Measurements from ENCODE around the gene SLC1A1. TPM values are rescaled to one million over a fixed set of nuclear protein-coding genes. Genes with fewer than 3 reads are reported as not detected.

SLC1A1 gene
- total and polyA plus RNA-seq, 2 experiments from 2014 or later, result 34.6 to 47.6 TPM

GRCh38 chr9:4549751-4550295, 59.6 kb downstream of the SLC1A1 start:
- Histone ChIP-seq H3K9me2 (ENCODE audit: insufficient read depth) (no peaks in the 10 kb centered on the region), H3K79me2 (ENCODE audit: insufficient read depth) (no peaks in the 10 kb centered on the region), H3K4me2 (ENCODE audit: unreplicated experiment) (no peak overlapping the region), H3K4me1 (ENCODE audit: insufficient read depth) (peaks cover 31% of the 10 kb centered on the region), H2AFZ (no peak overlapping the region), H3K27me3 (replicated peaks; ENCODE audit: insufficient read depth) (no peaks in the 10 kb centered on the region), H3K36me3 (ENCODE audit: low read depth) (no peaks in the 10 kb centered on the region), H4K20me1 (ENCODE audit: insufficient read depth) (no peaks in the 10 kb centered on the region), H3K4me3 (no peak overlapping the region), H3K27ac (peak overlapping the region; percentile 30), H3K9me3 (ENCODE audit: low read depth) (no peaks in the 10 kb centered on the region), H3F3A (ENCODE audit: insufficient read depth) (peaks cover 9% of the 10 kb centered on the region; the same call in 1 of the 2 replicates), H3K9ac (no peak overlapping the region)
- TF ChIP-seq EZH2 (IDR thresholded peaks at IDR 0.05; ENCODE audit: insufficient read depth, poor library complexity, severe bottlenecking) (no peak), EZH2phosphoT487 (IDR thresholded peaks at IDR 0.05; ENCODE audit: insufficient read depth, low read depth) (no peak)
- in situ Hi-C loops (cut with MboI), result no loop called here
- WGBS, 2 experiments (ENCODE audit: low coverage in 1 of 2, low lambda C conversion rate in 2 of 2, missing lambda C conversion rate in 2 of 2), result 68 to 73% methylated on average over 4 of the region's 4 CpGs
- DNase-seq, result peak; percentile 53

- Histone ChIP-seq H3K79me2 (ENCODE audit: insufficient read depth) (no peaks in the 10 kb centered on the region), H4K20me1 (ENCODE audit: insufficient read depth) (no peaks in the 10 kb centered on the region), H3K4me1 (ENCODE audit: insufficient read depth) (peaks cover 38% of the 10 kb centered on the region), H3K36me3 (ENCODE audit: low read depth) (no peaks in the 10 kb centered on the region), H3K9me2 (ENCODE audit: insufficient read depth) (no peaks in the 10 kb centered on the region), H3K27me3 (replicated peaks; ENCODE audit: insufficient read depth) (no peaks in the 10 kb centered on the region), H3K4me3 (no peak overlapping the region), H3K9ac (no peak overlapping the region), H3K27ac (no peak overlapping the region), H2AFZ (no peak overlapping the region), H3F3A (ENCODE audit: insufficient read depth) (peaks cover 9% of the 10 kb centered on the region; the same call in 1 of the 2 replicates), H3K4me2 (ENCODE audit: unreplicated experiment) (no peak overlapping the region), H3K9me3 (ENCODE audit: low read depth) (no peaks in the 10 kb centered on the region)
- TF ChIP-seq EZH2 (IDR thresholded peaks at IDR 0.05; ENCODE audit: insufficient read depth, poor library complexity, severe bottlenecking), result no peak
- no peak for TF ChIP-seq EZH2phosphoT487 (IDR thresholded peaks at IDR 0.05; ENCODE audit: insufficient read depth, low read depth)
- WGBS, 2 experiments (ENCODE audit: low coverage in 1 of 2, low lambda C conversion rate in 2 of 2, missing lambda C conversion rate in 2 of 2), result 58 to 69% methylated on average over 4 of the region's 4 CpGs
- in situ Hi-C loops (cut with MboI), result no loop called here
- DNase-seq, result no peak
Observed at GRCh38 chr9:4550777-4551484, 60.7 kb downstream of the SLC1A1 start.

- Histone ChIP-seq H3K9me3 (ENCODE audit: low read depth) (no peaks in the 10 kb centered on the region), H3K79me2 (ENCODE audit: insufficient read depth) (no peaks in the 10 kb centered on the region), H3K9ac (no peak overlapping the region), H3K36me3 (ENCODE audit: low read depth) (no peaks in the 10 kb centered on the region), H3K4me1 (ENCODE audit: insufficient read depth) (peaks cover 28% of the 10 kb centered on the region), H4K20me1 (ENCODE audit: insufficient read depth) (no peaks in the 10 kb centered on the region), H3K27me3 (replicated peaks; ENCODE audit: insufficient read depth) (no peaks in the 10 kb centered on the region), H3F3A (ENCODE audit: insufficient read depth) (peaks cover 9% of the 10 kb centered on the region; the same call in 1 of the 2 replicates), H3K4me3 (no peak overlapping the region), H2AFZ (no peak overlapping the region), H3K27ac (peak overlapping the region; percentile 11; the same call in 1 of the 2 replicates), H3K9me2 (ENCODE audit: insufficient read depth) (no peaks in the 10 kb centered on the region), H3K4me2 (ENCODE audit: unreplicated experiment) (no peak overlapping the region)
- 83 to 96% methylated on average over 1 of the region's 1 CpG for WGBS, 2 experiments (ENCODE audit: low coverage in 1 of 2, low lambda C conversion rate in 2 of 2, missing lambda C conversion rate in 2 of 2)
- DNase-seq, result peak; percentile 49
- TF ChIP-seq EZH2 (IDR thresholded peaks at IDR 0.05; ENCODE audit: insufficient read depth, poor library complexity, severe bottlenecking) (no peak), EZH2phosphoT487 (IDR thresholded peaks at IDR 0.05; ENCODE audit: insufficient read depth, low read depth) (no peak)
- in situ Hi-C loops (cut with MboI), result no loop called here
Observed at GRCh38 chr9:4553951-4554381, 63.7 kb downstream of the SLC1A1 start.

GRCh38 chr9:4555236-4555635, 65.0 kb downstream of the SLC1A1 start:
- no peak overlapping the region for H3K4me2 ChIP-seq (ENCODE audit: unreplicated experiment)
- peak; percentile 58 for DNase-seq
- WGBS, 2 experiments (ENCODE audit: low coverage in 1 of 2, low lambda C conversion rate in 2 of 2, missing lambda C conversion rate in 2 of 2), result 61 to 79% methylated on average over 2 of the region's 2 CpGs

More at GRCh38 chr9:4555236-4555635, 65.0 kb downstream of the SLC1A1 start:
- H3K36me3 ChIP-seq (ENCODE audit: low read depth), result no peaks in the 10 kb centered on the region
- TF ChIP-seq EZH2phosphoT487 (IDR thresholded peaks at IDR 0.05; ENCODE audit: insufficient read depth, low read depth), result no peak
- no peak for TF ChIP-seq EZH2 (IDR thresholded peaks at IDR 0.05; ENCODE audit: insufficient read depth, poor library complexity, severe bottlenecking)
- H2AFZ ChIP-seq, result no peak overlapping the region
- no peaks in the 10 kb centered on the region for H3K9me2 ChIP-seq (ENCODE audit: insufficient read depth)
- H3K9me3 ChIP-seq (ENCODE audit: low read depth), result no peaks in the 10 kb centered on the region
- no peak overlapping the region for H3K9ac ChIP-seq
- H3K79me2 ChIP-seq (ENCODE audit: insufficient read depth), result no peaks in the 10 kb centered on the region
- H3K4me1 ChIP-seq (ENCODE audit: insufficient read depth), result peaks cover 19% of the 10 kb centered on the region
- H3F3A ChIP-seq (ENCODE audit: insufficient read depth), result peaks cover 9% of the 10 kb centered on the region; the same call in 1 of the 2 replicates
- no peaks in the 10 kb centered on the region for H4K20me1 ChIP-seq (ENCODE audit: insufficient read depth)
- H3K27ac ChIP-seq, result no peak overlapping the region
- in situ Hi-C loops (cut with MboI), result no loop called here
- H3K4me3 ChIP-seq, result no peak overlapping the region
- H3K27me3 ChIP-seq (replicated peaks; ENCODE audit: insufficient read depth), result no peaks in the 10 kb centered on the region

All from GM23248 (cell line).